Measurements from ENCODE around the gene MPRIP.
A peak's percentile ranks its signal among the peaks of the same experiment; 100 is the strongest.
"Not testable (repeated sequence)": the region's sequence is repeated elsewhere in the genome, so short reads cannot be mapped to it uniquely, and the experiment has no call there.

Gene MPRIP

DNA sequence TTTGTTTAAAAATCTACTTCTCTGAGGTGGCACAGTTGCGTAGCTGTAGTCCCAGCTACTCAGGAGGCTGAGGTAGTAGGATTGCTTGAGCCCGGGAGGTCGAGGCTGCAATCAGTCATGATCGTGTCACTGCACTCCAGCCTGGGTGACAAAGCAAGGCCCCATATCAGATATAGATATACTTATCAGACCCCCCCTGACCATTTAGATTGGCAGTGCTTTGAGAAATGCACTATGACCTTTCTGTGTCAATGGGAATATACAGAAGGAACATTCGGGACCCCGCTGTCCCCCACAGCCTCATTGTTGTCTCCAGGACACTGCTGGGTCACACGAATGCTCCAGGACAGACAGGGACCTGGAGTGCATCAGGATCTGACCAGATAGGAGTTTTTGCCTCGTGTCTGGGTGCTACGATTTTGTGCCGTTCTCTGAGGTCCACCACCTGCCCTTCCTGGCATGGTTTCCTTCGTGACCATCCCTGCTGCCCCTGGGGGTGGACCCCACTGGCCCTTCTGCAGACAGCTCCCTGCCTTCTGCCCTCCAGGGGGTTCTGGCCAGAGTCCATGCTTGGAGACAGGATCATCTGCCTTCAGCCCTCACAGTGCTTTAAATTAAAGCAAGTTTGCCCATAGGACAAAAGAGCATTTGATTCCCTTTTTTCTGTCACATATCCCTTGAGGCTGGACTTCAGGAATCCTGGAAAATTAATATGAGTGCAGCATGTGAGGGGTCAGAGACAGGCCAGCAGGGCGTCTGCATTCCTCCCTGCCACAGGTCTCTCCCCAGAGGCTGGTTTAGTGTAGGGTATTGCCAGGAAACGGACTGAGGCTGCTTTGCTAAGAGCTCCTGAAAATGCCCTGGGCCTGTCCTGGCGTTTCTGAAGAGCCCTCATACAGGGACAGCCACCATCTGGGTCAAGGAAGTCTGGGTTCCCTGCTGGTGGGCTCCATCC, 144.6 kb downstream of the MPRIP start:
- DNase-seq (ENCODE audit: low read depth), result no peak

DNA sequence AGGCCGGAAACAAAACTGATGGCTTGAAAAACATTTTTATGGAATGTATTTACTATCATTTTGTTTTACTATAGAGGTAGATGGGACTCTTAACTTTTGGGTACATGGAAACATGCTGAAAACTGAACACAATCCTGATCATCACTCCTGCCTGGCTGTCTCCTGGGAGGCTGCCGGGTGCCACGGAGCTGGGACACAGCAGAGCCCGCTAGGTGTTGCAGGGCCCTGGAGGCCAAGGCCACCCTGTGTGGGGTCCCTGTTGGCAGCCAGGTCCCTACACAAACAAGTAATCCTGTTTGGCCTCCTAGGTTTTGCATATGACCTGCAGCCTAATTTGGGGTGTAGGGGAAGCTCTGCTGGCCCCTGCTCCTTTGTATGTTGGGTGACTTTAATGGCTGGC, 146.3 kb downstream of the MPRIP start:
- DNase-seq (ENCODE audit: low read depth), result no peak

DNA sequence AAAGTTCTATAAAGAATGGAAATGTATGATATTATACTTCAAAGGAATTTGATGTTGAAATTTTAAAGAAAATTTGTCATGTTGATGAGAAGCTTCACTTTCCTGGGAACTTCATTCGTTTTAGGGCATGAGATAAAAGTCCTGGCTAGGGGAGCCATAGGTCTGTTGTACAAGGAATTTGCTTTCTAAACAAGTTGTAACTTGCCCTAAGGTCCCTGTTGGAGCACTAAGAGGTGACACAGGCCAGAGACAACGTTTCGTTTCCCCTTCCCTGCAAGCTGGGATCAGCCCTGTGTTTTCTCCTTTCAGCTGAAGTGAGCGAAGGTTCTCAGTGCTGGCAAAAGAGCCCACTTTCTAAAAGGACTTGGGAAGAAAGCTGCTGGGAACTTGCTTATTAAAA, 147.3 kb downstream of the MPRIP start:
- no peak for DNase-seq (ENCODE audit: low read depth)

DNA sequence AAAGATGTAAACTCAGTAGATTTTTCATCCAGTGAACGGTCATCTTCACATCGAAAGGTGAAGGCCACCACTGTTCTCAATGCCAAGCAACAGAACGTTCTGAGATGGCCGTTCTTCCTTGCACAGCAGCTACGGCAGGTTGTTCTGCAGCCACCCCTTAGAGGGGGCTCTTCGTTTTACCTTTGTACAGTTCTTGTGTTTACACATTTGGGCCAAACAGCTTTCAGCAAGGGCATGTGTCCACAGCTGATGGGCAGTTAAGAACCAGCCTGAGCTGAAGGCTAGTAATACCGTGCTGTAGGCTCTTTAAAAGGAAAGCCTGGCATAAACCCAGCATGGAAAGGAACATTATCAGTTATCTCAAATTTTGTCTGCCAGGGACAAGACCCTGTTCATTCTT, 147.9 kb downstream of the MPRIP start:
- DNase-seq (ENCODE audit: low read depth), result no peak

DNA sequence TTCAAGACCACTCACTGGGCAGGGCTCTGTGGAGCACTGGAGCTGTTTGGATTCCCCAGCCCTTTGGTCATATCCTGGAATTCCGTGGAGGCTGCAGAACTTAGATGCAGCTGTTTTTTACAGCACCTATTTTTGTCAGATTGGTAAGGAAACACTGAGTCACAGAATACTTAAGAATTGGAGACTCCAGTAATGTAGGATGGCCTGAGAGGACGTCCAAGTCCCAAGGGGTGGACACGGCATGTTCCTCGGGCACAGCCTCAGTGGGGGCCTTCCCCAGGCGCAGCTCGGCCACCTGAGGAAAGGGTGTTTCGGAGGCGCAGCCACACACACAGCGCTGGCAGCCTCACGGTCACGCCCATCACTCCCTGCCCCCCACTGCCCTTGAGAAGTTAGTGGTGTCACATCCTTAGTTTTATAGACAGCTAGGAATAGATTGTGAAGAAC, 149.1 kb downstream of the MPRIP start:
- DNase-seq (ENCODE audit: low read depth), result no peak

DNA sequence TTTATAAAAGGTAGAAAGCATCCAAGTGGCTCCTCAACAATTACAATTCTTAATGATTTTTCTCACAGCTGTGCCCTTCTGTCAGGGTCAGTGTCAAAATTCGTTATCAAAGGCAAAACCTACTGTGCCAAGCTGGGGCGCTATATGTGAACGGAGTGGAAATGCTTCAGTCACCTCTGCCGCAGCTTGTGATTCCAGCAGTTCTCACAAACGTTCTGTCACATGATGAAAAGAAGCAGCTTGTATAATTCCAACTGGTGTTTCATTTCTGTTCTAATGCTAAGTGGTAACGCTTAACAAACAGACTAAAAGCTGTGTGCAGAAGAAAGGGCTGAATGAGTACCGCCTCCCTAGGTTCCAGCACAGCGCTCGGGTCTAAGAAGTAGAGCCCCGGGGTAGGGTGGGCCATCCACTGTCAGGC, 149.7 kb downstream of the MPRIP start:
- no peak for DNase-seq (ENCODE audit: low read depth)

DNA sequence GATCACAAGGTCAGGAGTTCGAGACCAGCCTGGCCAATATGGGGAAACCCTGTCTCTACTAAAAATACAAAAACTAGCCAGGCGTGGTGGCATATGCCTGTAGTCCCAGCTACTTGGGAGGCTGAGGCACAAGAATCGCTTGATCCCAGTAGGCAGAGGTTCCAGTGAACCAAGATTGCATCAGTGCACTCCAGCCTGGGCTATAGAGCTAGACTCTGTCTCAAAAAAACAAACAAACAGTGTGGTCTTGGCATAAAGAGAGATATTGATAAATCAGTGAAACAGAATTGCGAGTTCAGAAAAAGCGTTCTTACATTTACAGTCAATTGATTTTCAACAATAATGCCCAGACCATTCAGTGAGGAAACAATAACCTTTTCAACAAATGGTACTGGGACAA, 153.2 kb downstream of the MPRIP start:
- DNase-seq (ENCODE audit: low read depth), result not testable (repeated sequence)

DNA sequence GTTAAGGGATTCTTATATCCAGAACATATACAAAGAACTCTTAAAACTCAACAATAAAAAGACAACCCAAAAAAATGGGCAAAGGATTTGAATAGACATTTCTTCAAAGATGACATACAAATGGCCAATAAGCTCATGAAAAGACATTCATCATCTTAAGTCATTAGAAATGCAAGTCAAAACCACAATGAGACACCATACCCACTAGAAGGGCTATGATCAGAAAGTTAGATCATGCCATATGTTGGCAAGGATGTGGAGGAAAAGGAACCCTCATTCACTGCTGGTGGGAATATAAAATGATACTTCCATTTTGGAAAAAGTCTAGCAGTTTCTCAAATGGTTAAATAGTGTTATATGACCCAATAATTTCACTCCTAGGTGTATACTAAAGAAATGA, 154.5 kb downstream of the MPRIP start:
- DNase-seq (ENCODE audit: low read depth), result no peak

DNA sequence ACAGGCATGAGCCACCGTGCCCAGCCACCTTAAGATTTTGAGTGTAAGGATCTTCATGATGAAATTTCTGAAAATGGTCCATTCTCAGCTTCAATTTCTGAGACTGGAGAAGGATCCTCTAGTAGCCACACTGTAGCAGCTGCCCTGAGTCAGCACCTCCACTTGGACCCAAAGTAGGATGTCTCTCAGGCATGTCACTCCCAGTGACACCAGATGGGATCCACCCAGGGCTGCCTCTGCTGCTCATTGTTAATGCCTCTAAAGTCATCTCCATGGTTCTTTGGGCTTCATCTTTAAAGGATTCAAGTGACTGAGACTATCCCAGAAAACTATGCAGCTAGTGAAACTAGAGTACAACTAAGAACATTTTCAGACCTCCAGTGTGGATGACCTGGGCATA, 156.0 kb downstream of the MPRIP start:
- no peak for DNase-seq (ENCODE audit: low read depth)

DNA sequence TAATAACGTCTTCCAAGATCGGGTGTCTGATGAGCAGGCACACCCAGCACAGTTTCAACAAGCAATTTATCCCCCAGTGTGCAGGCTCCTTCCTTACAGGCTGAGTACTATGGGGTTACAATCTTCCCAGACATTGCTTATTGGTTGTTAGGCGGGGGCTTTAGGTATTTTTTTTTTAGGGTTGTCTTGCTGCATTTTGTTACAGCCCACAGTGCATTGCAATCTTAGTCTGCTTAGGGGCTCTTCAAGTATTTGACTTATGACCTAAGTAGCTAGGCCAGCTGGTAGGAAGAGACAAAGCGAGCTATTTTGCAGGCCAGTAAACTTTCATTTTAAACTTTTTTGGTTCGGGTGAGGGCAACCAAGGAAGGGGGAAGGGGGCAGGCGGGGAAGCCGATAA, 158.1 kb downstream of the MPRIP start:
- DNase-seq (ENCODE audit: low read depth), result no peak

DNA sequence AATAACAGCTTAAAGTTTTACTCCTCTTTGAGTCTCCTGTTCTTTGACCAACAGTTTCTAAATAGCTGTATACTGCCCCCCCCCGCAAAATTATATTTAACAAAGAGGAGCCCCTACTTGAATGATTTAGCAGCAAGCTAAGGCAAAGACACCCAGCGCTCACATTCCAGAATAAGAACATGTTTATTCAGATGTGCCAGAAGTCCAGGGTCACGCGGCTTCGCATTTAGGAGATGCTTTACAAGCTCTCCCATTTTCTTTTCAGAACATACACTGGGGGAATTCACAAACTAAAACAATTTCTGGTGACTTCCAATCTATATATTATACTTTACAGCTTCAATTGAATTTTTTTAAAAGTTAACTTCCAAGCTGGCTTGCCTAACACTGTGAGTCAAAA, 158.6 kb downstream of the MPRIP start:
- DNase-seq (ENCODE audit: low read depth), result no peak

DNA sequence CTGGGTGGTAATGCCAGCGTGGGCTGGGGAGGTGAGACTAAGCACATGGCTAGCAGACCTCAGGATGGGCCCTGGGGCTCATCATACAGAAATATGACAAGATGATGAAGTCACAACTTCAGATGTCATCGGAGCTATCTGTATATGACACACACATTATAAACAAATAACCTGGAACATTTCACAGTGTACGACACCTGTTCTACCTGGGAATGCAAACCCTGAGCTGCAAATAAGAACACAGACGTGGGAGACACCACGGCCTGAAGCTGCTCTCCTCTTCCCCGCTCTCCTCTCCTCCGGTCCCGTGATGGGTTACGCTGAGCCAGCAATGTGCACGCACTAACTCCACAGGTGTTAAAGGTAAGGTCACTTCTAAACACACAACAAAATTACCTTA, 159.0 kb downstream of the MPRIP start:
- DNase-seq (ENCODE audit: low read depth), result no peak

DNA sequence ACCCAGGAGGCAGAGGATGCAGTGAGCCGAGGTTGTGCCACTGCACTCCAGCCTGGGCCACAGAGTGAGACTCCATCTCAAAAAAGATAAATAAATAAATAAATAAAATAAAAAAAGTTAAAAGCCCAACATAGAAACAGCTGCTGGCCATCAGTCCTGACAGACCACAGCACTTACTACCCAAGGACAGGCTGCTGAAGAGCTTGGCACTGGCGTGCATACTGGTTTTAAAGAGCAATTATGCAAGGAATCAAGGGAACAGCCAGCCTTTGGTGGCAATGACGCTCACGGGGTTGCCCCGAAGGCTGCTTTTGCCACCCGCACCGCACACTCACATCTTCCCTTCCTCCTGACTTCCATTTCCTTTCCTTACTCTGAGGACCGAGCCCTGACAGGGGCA, 159.7 kb downstream of the MPRIP start:
- DNase-seq (ENCODE audit: low read depth), result no peak

DNA sequence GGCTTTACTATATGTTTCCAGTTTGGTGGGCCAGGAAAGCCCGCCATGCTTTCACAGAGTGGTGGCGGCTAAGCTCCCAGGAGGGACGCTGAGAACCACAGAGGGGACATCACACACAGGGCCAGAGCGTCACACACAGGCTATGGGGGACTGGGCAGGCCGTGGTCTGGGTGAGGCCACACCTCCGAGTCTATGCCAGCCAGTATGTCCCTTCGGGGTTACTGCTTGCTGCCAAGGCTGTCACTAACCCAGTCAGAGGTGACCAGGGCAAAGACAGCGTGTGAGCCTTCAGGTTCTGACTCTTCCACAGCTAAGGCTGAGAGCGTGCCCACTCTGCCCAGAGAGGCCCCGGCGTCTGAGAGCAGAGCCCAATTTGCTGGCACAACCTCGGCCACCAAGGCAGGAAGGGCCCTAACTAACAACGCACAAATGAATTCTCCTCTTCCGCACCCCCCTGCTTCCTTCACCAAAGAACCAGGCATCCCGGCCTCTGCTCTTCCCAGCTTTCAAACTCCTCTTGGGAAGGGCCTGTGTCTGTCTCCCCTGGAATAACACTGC, 161.0 kb downstream of the MPRIP start:
- DNase-seq (ENCODE audit: low read depth), result no peak

DNA sequence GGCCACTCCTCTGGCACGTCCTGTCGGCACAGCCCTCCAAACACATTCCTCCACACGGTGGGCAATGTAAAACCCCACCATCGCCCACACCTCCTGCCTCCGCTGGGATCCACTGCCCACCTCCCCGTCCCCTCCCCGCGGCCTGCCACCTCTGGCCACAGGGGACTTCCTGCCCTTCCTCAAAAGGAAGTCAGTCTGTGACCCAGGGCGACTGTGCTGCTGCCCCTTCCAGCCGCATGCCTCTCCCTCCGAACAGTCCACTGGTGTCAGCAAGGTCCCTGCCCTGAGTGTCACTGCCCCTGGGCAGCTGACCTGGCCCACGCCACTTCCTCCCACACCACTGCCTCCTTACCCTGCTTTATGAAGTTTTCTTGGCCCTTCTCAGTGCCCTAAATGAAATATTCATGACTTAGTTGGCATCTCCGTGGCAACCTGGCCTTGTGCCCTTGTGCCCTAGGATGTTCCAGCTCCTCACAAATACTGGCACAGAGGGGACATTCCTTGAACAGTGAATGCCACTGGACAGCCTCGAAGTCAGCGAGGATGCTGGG, 161.9 kb downstream of the MPRIP start:
- DNase-seq (ENCODE audit: low read depth), result no peak

DNA sequence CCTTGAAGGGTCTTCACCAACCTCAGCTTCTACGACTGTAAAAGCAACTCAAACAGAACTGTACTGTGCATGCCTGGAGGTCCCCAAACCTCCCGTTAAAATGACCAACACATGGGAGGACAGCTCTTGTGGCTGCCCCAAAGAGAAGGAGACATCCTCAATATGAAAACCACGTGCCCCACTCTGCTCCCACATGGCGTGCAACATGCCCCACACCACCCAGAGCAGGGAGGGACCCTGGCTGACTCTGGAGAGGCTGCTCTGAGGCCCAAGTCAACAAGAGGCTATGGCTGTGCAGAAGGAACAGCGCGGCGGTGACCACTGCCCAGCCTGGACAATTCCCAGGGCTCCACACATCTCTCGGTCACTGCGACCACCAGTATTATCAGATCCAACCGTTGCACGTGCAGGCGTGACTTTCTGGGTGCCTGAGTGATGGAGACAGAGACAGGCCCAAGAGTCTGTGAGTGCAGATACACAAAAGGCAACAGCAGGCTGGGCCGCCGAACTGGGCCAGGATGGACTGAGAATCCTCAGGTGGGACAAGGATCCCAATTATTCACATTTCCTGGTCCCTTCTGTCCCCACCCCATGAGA, 162.5 kb downstream of the MPRIP start:
- DNase-seq (ENCODE audit: low read depth), result no peak

DNA sequence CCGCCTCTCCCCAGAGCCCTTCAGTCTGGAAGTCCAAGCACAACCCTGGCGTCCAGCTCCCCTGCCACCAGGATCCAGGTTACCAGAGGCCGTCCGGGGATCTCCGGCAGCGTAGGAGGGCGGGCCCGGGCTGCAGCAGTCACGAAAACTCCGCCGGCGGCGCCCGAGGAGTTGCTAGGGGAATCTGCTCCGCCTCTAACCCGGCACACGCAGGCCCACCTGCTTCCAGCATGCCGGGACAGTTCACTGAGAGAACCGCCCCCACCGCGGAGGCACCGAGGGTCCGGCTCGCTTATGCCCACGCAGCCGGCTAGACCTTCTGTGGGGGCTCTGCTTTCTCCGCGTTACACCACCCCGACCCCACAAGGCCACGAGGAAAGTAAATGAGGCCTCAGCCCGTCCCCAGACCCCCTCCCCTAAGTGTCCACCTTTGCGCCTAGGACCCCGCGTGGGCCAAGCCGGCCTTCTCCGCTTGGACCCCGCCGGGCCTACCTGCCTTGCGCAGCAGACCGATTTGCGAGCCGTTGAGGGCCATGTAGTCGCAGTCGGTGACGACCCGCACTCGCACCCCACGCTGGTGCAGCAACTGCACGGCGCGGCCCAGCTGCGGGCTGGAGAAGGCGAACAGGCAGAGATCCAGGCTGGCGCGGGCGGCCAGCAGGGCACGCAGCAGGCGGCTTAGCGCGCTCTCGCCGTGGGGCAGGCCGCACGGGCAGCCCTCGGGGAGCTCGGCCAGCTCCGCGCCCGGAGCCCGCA, 163.3 kb downstream of the MPRIP start:
- peak; percentile 29 for DNase-seq (ENCODE audit: low read depth)

DNA sequence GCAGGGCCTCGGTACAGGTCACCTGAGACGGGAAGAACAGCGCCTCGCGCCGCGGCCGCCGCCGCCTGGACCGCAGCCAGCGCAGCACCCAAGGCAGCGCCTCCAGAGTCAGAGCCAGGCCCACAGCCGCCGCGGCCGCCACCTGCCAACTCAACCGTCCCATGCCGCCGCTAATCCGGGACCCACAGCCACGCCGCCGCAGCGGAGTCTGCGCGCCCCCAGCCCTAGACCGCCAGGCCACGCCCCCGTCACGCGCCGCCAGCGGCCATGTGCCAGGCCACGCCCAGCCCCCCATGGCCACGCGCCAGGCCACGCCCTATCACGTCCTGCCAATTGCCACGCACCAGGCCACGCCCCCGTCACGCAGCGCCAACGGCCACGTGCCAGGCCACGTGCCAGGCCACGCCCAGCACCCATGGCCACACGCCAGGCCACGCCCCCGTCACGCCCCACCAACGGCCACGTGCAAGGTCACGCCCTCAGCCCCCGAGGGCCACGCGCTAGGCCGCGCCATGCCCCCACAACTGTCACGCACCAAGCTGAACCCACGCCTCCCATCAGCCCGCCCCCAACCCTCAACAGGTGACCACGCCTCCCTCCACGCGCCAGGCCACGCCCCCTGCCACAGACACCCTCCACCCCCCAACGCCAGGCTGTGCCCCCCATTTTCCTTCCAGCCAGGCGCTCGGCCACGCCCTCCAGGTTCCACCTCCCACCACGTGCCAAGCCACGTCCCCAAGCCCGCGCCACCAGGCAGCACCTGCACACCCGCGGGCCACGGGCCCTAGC, 164.1 kb downstream of the MPRIP start, which contains the start of gene PLD6:
Gene PLD6 (minus strand): TSS at position 210 of the 789 bp plus-strand sequence. CDS start 47 bp downstream, at position 163.
- peak; percentile 79 for DNase-seq (ENCODE audit: low read depth)

DNA sequence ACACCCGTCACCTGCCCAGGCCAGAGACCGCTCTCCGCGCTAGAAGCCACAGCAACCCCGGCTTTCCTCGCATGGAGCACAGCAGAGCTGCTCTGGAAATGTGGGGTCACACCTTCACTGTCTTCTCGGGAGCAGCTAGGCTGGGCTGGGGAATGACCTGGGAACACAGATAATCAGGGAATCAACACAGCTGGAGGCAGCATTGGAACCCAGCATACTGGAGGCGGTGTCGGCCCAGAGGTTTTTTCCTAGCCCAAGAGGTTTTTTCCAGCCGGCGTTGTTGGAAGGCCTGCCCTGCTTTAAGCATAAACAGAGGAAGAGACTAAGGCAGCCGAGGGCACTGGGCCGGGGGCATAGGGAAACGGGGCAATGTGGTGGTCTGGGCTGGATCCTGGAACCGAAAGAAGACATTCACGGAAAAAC, 164.7 kb downstream of the MPRIP start:
- DNase-seq (ENCODE audit: low read depth), result no peak

DNA sequence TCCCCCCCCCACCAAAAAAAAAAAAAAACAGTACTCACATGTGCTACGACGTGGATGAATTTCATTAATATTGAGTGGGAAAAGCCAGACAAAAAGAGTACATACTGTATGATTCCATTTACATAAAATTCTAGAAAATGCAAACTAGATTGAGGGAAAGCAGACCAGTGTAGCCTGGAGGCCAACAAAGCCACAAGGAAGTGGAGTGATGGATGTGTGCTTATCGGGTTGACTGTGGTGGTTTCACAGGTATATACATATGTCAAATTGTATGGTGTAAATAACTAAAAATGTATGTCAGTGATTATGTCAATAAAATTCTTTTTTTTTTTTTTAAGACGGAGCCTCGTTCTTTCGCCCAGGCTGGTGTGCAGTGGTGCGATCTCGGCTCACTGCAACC, 165.7 kb downstream of the MPRIP start:
- DNase-seq (ENCODE audit: low read depth), result no peak

DNA sequence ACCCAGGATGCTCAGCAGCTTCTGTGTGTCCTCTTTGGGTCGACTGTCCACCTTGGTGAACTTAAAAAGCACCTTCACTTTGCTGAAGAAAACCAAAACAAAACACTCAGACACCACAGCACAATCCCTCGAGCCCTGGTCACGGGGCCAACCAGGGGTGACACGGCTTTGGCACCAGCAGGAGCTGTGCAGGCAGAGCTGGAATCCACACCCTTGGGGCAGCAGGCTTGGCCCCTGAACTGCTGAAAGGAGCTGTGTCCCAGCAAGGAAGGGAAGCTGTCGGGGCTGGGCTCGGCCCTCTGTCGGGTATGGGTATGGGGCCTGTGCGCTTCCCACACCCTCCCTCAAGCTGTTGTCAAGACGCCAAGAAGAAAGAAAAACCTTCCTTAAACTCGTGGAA, 171.5 kb downstream of the MPRIP start:
- no peak for DNase-seq (ENCODE audit: low read depth)
